Panc1 (cell line): ENCODE data around the gene TC2N.

Source experiments
- CTCF ChIP-seq: fragments of 450-650 bp; IDR thresholded peaks from 2 replicates; pipeline ENCODE4 v1.5.1; 2017; ENCODE audit warnings: mild to moderate bottlenecking
- POLR2AphosphoS5 ChIP-seq: IDR thresholded peaks from 2 replicates; pipeline ENCODE4 v1.6.1; 2012; ENCODE audit warnings: mild to moderate bottlenecking, low read depth, low read length, moderate library complexity
- REST ChIP-seq, 2 experiments: IDR thresholded peaks; 2 replicates each; pipeline ENCODE4 v1.6.1; 2011 to 2012; ENCODE audit warnings: low read depth in 2 of 2, control low read depth in 1 of 2, low read length in 1 of 2, mild to moderate bottlenecking in 1 of 2, moderate library complexity in 1 of 2; ENCODE audit not compliant: insufficient read depth in 1 of 2
- TCF7L2 ChIP-seq: IDR thresholded peaks from 2 replicates; pipeline ENCODE4 v1.6.1; 2011; ENCODE audit warnings: mild to moderate bottlenecking, low read depth, low read length, inconsistent platforms

- TF ChIP-seq POLR2AphosphoS5 (no peak), CTCF (no peak), REST (IDR thresholded peaks at IDR 0.05; ENCODE audit: insufficient read depth in 1 of 2, low read depth in 2 of 2, low read length in 1 of 2) (no peak), TCF7L2 (no peak)
Measured at GRCh38 chr14:91885113-91885712, 17.9 kb upstream of the TC2N start.
